IPS DF 4.7 (cell line): ENCODE measurements around the gene PDSS1.
"Not testable (repeated sequence)": the region's sequence is repeated elsewhere in the genome, so short reads cannot be mapped to it uniquely, and the experiment has no call there.

Experiments
- DNase-seq: peaks from one replicate; pipeline ENCODE4 v3.0.0-alpha.2; 2013; ENCODE audit warnings: low spot score; ENCODE audit errors: extremely low read depth

Gene PDSS1, protein sequence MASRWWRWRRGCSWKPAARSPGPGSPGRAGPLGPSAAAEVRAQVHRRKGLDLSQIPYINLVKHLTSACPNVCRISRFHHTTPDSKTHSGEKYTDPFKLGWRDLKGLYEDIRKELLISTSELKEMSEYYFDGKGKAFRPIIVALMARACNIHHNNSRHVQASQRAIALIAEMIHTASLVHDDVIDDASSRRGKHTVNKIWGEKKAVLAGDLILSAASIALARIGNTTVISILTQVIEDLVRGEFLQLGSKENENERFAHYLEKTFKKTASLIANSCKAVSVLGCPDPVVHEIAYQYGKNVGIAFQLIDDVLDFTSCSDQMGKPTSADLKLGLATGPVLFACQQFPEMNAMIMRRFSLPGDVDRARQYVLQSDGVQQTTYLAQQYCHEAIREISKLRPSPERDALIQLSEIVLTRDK

DNA sequence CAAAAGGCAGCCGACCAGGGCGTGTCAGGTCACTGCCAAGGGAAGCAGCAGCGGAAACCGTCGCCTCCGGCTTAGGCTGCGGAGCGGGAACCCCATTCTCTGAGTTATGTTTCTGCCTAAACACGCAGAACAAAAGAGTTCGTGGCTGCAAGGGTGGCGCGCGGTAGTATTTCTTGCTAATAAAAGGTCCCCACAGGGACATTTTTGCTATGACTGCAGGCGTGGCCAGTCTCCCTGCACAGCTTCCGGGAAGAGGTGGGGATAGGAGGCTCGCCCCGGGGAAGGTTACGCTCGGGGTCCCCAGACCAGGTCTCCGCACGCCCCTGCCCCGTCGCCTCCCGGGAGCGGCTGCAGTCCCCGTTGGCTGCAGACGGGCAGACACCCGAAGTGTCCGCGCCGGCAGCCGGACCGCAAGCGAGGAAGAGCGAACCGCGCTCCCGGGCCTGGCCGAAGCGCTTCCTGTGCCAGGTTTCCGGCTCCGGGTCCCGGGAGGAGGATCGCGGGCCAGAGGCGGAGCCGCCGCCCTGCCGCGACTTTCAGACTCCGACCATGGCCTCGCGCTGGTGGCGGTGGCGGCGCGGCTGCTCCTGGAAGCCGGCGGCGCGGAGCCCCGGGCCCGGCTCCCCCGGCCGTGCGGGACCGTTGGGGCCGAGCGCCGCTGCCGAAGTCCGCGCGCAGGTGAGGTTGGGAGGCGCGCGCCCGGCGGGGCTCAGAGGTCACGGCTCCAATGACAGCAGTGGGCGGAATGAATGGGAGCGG lies at the start of gene PDSS1:
PDSS1 (plus strand) TSS at position 539 of the 759 bp plus-strand sequence; CDS start at position 550, 11 bp downstream.
- DNase-seq = no peak

DNA sequence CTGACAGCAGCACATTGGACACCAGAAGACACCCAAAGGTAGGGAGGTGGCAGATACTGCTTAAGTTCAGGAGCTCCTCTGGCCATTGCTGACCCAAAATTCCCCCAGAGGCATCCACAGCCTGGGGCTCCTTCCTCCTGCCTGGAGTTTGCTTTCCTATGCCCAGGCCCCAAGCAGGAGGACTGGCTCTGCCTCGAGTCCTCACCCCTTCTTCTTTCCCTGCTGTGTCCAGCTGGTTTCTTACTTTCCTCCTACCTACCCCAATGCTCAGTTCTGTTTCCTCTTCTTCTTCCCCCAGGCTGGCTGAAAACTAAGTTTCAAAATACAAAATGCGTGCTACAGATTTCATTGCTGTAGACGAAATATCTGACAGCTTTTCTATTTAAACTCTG lies 49.3 kb upstream of the PDSS1 start:
- not testable (repeated sequence) for DNase-seq

DNA sequence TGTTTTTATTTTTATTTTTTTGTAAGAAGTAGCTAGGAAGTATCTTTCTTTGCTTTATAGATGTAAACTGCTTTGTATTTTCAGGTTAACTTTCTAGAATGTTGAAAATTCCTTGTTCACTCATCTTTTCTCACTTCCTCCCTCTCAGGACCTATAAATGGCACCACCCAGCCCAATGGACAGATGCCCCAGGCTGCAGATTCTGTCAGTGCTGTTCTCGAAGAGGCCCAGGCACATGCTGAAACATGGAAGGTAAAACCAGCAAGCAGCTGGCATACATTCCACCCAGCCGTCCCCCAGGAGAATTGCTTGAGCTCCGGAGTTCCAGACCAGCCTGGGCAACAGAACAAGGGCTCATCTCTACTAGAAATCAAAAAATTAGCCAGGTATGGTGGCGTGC lies 47.1 kb upstream of the PDSS1 start:
- DNase-seq = no peak

DNA sequence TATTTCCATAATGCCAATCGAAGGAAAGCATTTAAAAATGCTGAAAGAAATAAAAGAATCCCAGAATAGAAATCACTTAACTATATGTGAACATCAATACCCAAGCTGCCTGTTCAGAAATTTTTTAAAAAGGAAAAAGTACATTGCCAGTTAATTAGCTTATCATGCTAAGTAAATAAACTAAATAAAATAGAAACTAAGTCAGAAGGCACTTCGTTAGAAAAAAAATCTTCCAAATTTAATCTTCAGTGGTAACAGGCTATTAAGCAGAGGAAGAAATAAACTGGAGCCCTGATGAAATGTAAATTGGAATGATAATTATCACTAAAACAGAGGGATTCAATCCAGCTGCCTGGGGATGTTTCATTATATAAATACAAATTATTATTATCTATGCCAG lies 46.0 kb upstream of the PDSS1 start:
- DNase-seq = not testable (repeated sequence)

DNA sequence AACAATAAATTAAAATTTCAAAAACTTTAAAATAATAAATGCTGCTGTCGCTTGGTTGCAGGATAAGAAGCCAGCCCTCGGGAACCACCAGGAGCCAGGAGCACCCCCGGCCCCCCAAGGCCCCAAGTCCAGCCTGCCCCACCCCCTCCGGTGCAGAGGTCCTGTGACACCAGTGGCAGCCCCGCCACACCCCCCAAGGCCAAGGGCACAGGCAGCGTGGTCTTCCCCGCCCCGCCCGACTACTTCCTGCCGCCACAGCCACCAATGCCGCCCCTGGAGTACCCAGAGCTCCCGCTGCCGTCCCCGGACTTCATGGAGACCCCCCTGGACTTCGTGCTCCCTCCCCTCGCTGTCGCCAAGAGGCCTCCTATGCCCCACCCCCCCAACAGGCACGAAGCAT lies 44.5 kb upstream of the PDSS1 start:
- no peak for DNase-seq

DNA sequence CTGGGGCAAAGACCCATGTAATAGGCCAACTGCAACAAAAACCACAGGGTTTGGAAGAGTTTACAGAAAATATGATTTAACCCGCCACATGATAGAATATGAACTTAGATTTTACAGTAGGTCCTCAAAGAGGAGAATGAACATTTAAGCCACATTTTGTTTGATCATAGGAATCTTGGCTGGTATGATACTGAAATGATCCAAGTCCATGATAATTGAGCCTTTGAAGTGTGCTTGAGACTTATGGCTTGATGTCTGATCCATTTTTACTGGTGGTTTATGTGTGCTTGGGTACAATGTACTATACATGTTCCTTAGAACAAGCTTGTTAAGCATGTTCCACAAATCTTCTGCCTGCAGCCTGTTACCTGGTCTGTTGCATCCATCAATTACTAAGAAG lies 41.8 kb upstream of the PDSS1 start:
- DNase-seq = no peak

DNA sequence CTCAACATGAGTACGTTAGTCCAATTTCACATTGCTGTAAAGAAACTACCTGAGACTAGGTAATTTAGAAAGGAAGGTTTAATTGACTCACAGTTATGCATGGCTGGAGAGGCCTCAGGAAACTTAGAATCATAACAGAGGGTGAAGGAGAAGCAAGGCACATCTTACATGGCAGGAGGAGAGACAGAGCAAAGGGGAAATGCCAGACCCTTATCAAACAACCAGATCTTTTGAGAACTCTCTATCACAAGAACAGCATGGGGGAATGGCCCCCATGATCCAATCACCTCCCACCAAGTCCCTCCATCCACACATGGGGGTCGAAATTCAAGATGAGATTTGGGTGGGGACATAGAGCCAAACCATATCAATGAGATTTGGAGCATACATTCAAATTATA lies 34.6 kb upstream of the PDSS1 start:
- DNase-seq = no peak

DNA sequence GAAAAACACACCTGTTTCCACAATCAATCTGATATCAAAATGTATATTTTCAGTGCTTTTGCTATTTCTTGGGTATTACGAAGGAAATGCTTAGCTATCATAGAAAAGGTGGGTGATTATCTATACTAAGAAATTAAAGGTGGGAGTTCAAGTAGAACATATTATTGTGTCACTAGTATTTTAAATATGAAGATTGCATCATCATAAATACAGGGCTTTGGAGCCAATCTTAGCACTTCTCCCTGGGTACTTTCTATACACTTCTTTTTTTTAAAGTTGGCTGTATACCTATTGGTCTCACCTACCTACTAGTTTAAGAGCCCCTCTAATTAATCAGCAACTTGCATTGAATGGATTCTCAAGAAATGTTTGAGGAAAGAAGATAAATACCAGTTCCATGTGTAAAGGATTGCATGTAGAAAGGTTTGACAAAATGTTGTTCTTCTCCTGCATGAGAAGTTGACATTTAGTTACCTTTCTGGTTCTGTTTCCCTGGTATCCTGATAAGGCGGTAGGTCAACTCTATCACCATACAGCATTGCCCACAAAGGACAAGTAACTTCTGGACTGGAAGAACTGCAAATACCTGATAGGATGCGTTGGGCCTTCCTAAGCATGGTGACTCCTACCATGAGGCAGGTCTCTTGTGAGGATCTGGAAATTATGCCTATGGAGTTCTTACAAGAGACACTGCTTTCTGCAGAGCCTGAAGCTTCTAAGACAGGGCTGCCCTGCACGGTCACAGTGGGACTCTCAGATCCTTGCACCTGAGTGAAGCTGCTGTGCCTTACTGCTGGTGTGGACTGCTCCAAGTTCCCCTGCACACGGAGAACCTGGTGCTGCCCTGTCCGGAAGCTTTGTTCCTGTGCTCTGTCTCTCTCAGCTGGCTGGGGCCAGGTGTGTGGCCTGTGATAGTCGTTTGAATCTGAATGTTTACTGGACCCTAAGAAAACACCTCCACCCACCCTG lies 32.1 kb upstream of the PDSS1 start:
- no peak for DNase-seq

DNA sequence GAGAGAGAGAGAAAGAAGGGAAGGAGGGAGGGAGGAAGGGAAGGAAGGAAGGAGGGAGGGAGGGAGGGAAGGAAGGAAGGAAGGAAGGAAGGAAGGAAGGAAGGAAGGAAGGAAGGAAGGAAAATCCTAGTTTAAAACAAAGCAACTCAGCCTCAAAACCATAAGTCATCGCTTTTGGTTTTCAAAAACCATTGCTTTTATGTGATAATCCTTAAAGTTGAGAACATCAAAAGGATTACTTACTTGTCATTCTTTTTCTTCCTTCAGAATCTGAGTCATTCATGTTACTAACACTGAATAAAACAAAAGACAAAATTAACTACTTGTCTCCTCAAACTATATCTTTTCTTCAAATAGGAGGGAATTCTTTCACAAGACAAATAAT lies 21.6 kb upstream of the PDSS1 start:
- no peak for DNase-seq

DNA sequence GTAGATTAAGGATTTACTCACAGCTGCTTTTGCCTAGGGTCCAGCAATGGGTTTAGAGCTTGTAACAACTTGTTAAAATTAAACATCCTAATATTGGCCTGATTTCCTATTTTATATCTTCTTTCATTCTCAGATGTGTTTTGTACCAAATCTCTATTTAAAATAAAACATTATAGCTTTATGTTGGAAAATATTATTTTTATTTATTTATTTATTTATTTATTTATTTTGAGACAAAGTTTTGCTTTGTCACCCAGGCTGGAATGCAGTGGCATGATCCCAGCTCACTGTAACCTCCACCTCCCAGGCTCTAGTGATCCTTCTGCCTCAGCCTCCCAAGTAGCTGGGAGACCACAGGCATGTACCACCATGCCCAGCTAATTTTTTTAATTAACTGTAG lies 17.9 kb upstream of the PDSS1 start:
- DNase-seq = no peak

DNA sequence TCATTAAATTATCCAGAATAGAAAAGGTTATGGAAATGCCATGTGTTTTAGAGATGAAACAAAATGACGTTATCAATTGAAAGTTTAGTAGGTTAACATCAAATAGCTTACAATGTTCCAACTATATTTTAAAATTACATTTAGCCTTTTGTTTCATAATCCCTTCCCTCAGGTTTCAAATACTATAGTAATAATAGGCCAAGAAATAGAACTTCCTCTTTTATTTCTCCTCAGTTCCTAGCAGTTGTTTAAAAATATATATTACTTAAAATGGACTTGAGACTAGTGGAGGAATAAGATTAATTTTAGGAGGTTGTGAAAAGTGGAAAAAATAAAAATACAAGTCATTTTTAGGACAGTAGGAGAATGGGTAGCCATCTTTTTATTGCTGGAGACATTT lies 16.4 kb upstream of the PDSS1 start:
- no peak for DNase-seq

DNA sequence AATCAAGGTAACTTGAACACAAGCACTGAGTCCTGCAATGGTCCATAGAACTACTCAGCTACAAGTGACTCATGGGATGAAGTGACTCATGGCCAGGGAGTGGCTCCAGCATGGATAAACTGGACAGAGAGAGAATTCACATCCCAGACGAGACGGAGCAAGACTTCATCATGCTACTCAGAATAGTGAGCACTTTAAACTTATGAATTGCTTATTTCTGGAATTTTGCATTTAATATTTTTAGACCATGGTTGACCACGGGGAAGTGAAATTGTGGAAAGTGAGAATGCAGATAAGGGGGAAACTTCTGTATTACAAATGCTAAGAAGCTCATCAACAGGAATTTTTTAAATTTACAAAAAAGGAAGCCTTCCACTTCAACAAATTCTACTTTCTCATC lies 15.5 kb upstream of the PDSS1 start:
- DNase-seq = not testable (repeated sequence)

DNA sequence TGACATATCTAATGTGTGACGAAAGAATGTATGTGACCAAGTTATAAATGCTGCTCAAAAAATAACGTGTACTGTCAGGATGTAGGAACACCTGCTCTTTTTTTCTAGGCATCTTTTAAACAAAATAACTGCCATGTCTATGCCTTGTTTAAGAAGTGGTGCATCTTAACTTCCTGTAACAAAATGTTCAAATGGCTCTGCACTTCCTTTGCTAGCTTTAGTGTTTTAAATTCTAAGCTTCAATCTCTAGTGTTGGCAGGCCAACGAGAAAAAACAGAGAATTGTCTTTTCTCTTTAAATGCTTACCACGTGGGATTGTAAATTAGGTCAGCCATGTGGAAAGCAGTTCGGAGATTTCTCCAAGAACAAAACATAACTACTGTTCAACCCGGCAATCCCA lies 14.6 kb upstream of the PDSS1 start:
- DNase-seq = no peak

DNA sequence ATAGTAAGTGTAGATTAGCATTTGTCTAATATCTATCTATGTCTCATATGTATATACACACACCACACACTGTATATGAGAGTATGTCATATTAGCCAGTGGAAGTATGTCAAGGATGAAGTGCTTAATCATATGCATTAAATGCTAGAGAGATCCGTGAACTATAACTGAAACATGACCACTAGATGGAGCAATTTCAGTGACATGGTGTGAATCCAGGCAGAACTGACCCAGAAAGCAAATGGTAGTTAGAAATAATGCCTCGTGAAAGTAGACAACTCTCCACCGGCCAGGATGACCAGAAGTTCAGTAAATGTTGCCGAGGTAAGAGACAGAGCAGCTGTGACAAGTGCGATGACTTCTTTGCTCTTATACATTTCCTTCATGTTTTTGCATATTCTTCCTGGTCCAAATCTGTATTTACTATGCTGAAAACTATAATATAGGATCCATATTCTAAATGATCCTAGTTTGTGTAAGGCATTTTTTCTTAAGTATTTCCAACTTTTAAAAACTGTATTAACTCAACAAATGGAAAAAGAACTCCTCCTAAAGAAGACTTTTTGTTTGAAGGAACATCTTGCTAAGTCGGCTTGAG lies 12.7 kb upstream of the PDSS1 start:
- not testable (repeated sequence) for DNase-seq

DNA sequence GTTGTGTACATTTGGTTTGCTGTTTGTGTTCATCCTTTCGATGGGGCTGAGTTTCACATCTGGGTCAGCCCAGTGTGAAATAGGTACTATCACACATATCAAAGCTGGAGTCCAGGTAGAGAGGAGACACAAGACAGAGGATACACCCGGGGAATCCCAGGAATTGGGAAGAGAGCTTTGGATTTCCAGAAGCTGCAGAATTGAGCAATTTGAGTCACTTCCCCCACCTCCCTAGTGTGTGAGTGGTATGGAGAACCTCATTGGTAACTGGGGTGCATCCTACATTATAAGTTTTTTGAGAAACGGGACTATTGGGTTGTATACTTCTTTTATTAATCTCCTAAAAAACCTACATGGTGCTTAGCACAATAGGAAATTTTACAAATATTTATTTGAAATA lies 12.1 kb upstream of the PDSS1 start:
- no peak for DNase-seq

DNA sequence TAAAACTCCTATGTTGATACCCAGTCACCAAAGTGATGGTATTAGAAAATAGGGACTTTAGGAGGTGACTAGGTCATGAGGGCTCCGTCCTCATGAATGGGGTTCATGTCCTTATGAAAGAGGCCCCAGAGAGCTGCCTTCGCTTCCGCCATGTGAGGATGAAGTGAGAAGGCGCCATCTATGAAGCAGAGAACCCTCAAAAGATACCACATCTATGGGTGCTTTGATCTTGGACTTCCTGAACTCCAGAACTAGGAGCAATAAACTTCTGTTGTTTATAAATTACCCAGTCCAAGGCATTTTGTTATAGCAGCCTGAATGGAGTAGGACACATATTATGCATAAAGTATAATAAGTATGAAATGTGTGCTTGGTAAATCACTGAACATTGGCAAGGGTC lies 8.1 kb upstream of the PDSS1 start:
- no peak for DNase-seq

DNA sequence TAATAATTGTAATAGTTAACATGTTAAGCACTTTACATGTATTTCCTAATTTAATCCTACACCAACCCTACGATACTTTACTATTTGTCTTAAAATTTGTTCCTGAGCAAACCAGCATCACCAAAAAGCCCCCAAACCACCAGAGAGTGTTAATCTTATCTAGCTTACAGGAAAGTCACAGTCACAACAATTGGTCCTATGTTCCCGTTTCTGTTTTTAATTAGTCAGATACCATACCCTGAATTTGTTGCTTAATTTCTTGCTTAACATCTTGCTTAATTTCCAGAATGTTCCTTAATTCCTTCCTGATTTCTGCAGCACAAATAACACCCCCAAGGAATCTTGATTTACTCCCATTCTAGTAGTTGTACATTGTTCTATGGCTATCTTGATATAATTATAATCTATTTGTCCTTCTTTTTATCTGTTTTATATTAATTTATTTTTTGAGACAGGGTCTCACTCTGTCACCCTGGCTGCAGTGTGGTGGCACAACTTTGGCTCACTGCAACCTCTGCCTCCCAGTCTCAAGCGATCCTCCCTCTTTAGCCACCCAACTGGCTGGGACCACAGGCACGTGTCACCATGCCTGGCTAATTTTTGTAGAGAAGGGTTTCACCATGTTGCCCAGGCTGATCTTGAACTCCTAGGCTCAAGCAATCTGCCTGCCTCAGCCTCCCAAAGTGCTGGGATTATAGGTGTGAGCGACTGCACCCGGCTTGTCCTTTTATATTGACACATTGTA lies 6.6 kb upstream of the PDSS1 start:
- no peak for DNase-seq

DNA sequence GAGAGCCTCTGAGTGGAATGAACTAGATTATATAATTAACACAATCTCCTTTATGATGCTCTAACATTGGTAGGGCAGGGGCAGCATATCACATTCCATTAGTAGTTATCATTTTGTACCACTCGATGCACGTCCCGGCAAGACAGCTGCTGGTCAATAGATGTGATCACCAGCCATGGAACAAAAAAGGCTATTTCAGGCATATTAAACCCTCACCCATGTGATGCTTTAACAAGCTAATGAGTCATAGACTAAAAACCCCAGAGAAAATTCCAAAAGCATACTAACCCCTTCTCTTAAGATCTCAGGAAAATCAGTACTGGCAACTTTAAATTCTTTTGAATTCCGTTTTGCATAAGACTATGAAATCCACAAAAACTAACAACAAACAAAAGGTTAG lies 3.0 kb upstream of the PDSS1 start:
- not testable (repeated sequence) for DNase-seq

DNA sequence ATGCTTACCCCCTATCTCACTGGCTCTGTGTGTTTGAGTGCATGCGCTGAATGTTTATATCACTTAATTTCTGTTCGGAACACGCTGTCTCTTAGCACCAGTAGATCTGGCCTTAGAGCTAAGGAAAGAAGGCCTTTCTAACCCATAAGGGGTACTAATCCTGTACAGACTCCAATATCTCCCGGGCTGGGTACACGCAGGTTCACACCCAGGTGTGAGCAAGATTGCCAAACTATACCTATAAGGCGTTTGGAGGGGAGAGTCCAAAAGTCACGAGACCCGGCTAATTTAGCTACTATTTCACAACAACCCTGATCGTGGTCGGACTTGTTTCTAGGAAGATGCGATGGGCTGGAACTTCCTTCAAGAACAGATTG lies 727 bp upstream of the PDSS1 start:
- DNase-seq = no peak

DNA sequence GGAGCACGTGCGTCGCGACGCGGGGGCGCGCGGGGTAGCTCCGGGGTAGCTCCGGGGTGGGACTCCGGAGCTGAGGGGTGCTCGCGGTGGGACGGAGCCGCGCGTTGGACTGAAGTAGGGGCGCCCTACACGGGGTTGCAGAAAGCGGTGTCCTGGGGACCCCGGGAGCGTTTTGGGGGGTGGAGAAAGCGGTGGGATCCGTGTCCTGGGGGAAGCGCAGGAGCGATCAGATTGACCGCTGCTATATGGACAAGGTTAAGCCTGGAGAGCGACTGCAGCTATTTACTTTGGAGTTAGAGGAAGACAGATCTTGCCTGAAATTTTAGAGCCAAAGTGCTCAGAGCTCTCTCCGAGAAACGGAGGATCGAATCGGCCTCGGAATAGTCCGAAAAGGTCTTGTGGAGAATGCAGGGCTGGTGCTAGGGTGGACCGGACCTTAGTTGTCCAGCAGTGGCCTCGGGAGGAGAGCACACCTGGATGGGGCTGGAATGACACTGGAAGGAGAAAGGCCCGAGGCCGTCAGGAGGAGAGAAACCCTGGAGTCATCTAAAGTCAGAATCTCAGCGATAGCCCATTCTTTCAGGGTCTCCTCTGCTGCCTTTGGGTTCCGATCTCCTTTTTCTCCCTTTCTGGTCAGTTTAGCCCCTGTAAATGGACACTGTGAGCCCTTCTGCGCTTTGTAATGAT lies 564 bp downstream of the PDSS1 start:
- no peak for DNase-seq
